Lung (tissue), 12 donors: Measurements from ENCODE around the gene THTPA. TPM values are rescaled to one million over a fixed set of nuclear protein-coding genes. Genes with fewer than 3 reads are reported as not detected.
A peak's percentile ranks its signal among the peaks of the same experiment; 100 is the strongest.

Experiments
- ATAC-seq: fragments of 200-7000 bp; cut with Tn5 transposase; one replicate; pipeline ENCODE4 v1.9.1; 2020; ENCODE audit warnings: moderate number of reproducible peaks; ENCODE audit not compliant: insufficient read depth, low FRiP score
- DNase-seq, 3 donors: peaks; one replicate each; pipeline ENCODE4 v3.0.0-alpha.2; 2013 to 2017
- H3K27ac ChIP-seq, 2 donors: one replicate each; pipeline ENCODE4 v1.5.1; 2013; ENCODE audit warnings: mild to moderate bottlenecking in 2 of 2, moderate library complexity in 2 of 2, control low read depth in 1 of 2, inconsistent platforms in 1 of 2, low read depth in 1 of 2, low read length in 1 of 2
- H3K27me3 ChIP-seq, 3 donors: one replicate each; pipeline ENCODE4 v1.5.1; 2013; ENCODE audit warnings: low read length in 2 of 3; ENCODE audit not compliant: control insufficient read depth in 3 of 3, insufficient read depth in 3 of 3
- H3K36me3 ChIP-seq, 4 donors: one replicate each; pipeline ENCODE4 v1.5.1; 2013; ENCODE audit warnings: low read length in 4 of 4, mild to moderate bottlenecking in 1 of 4, moderate library complexity in 1 of 4; ENCODE audit not compliant: control insufficient read depth in 4 of 4, insufficient read depth in 4 of 4
- H3K4me1 ChIP-seq, 5 donors: one replicate each; pipeline ENCODE4 v1.5.1; 2013; ENCODE audit warnings: low read length in 5 of 5, mild to moderate bottlenecking in 2 of 5, moderate library complexity in 1 of 5; ENCODE audit not compliant: control insufficient read depth in 5 of 5, insufficient read depth in 5 of 5
- H3K4me3 ChIP-seq: one replicate; pipeline ENCODE4 v1.5.1; 2013; ENCODE audit warnings: mild to moderate bottlenecking, control low read depth, moderate library complexity
- H3K9ac ChIP-seq, 2 donors: one replicate each; pipeline ENCODE4 v1.5.1; 2013; ENCODE audit warnings: low read length in 2 of 2, control low read depth in 1 of 2; ENCODE audit not compliant: insufficient read depth in 1 of 2
- H3K9me3 ChIP-seq, 4 donors: one replicate each; pipeline ENCODE4 v1.5.1; 2013; ENCODE audit warnings: low read length in 3 of 4, mild to moderate bottlenecking in 1 of 4, moderate library complexity in 1 of 4; ENCODE audit not compliant: control insufficient read depth in 4 of 4, insufficient read depth in 3 of 4
- WGBS, 2 donors: extraction: QIAGEN DNeasy Blood & Tissue Kit; methylation state at CpG; one replicate each; pipeline ENCODE4 v1.1.7; 2013; 5-methylcytosine and 5-hydroxymethylcytosine counted together
- polyA plus RNA-seq, 2 donors: library from polyadenylated mRNA; stranded (reverse); fragments of 200-250 nt; gene quantifications; one replicate each; pipeline ENCODE4 v1.2.1, GENCODE V29; 2013
- total RNA-seq, 2 donors: library from RNA; depleted of rRNA in 1 of 2; stranded (reverse); fragments of >200 nt in 1 of 2; gene quantifications; one replicate each; pipeline ENCODE4 v1.2.1, GENCODE V29; 2014 to 2021
- TF ChIP-seq, protein P1 (sequence below): IDR thresholded peaks from 2 replicates; pipeline ENCODE4 v1.5.1; 2012; ENCODE audit warnings: mild to moderate bottlenecking; ENCODE audit errors: control extremely low read depth, extremely low read depth
- donor health status: control.
- donor health status: control.
- donor health status: Bipolar disorder and iron deficiency.
- donor health status: healthy.
- donor health status: DM: yes; HTN: yes; CAD: no.

THTPA gene
- total and polyA plus RNA-seq, 4 donors, result 7.7 to 22.1 (median 14.1) TPM

DNA sequence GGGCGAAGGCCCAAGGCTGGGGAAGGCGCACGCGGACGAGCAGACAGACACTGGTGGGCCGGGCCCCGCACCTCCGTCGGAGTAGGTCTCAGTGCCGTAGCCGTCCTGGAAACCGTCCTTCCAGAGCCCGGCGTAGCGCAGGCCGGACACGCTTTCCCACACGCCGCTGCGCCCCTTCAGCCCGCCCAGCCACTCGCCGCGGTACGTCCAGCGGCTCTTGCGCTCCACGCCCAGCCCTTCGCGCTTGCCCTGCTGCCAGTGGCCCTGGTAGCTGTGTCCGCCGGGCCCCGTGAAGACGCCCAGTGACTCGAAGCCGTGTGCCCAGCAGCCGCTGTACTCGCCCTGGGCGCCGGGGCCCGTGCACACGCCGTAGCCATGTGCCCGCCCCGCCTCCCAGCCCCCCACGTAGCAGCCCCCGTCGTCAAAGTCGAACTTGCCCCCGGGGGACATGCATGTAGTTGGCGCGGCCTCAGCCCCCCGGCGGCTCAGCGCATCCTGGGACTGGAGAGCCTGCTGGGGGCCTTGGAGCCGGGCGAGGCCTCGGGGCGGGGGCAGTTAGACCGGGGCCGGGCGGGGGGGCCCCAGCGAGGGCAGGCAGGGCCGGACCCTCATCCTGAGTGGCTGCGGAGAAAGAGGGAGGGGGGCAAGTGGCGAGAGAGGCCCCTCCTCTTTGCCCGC lies 21.1 kb downstream of the THTPA start:
- ATAC-seq (no peak), DNase-seq (peak in 2 of 3 donors; percentile 40 to 47)
- peaks cover 0 to 68% (median 39%) of the 10 kb centered on the region in 3 donors for H3K27me3 ChIP-seq
- no peaks in the 10 kb centered on the region for H3K36me3 ChIP-seq
- H3K4me3 ChIP-seq, result peak overlapping the region; percentile 8
- no peak overlapping the region for H3K9ac ChIP-seq
- H3K9me3 ChIP-seq, result no peaks in the 10 kb centered on the region
- peaks cover 0 to 13% (median 0%) of the 10 kb centered on the region in 5 donors for H3K4me1 ChIP-seq
- 3 to 4% methylated on average over 53 to 67 of the region's 67 CpGs for WGBS, 2 donors
- no peak overlapping the region for H3K27ac ChIP-seq
- TF ChIP-seq, protein P1, sequence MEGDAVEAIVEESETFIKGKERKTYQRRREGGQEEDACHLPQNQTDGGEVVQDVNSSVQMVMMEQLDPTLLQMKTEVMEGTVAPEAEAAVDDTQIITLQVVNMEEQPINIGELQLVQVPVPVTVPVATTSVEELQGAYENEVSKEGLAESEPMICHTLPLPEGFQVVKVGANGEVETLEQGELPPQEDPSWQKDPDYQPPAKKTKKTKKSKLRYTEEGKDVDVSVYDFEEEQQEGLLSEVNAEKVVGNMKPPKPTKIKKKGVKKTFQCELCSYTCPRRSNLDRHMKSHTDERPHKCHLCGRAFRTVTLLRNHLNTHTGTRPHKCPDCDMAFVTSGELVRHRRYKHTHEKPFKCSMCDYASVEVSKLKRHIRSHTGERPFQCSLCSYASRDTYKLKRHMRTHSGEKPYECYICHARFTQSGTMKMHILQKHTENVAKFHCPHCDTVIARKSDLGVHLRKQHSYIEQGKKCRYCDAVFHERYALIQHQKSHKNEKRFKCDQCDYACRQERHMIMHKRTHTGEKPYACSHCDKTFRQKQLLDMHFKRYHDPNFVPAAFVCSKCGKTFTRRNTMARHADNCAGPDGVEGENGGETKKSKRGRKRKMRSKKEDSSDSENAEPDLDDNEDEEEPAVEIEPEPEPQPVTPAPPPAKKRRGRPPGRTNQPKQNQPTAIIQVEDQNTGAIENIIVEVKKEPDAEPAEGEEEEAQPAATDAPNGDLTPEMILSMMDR, result no peak

DNA sequence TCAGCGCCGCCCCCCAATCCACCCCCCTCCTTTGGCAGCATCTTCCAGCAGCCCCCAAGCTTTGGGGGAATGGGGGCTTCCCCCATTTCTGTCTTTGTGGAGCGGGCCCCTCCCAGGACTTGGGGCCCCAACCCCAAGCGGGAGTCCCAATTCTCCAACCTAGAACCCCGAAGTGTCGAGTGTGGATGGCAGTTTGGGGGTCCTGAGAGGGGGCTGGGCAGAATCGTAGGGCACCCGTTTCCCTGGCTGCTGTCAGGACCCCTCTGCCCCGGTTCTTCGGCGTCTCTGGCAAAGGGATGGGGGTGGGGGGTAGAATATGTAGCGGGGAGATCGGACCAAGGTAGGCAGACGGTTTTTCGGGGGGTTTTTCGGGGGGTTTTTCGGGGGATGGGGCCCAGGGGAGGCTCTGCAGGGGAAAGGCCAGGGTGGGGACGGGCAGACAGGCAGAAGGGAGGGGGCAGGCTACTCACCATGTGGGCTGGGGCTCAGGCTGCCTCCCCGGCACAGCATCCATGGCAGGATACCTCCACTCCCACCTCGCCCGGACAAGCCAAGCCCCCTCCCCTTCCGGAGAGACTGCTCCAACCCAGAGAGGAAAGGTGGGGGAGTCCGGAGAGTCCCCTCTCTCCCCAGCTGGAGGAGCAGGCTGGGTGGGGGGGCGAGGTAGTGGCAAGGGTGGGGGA lies 21.8 kb downstream of the THTPA start:
- 3 to 6% methylated on average over 21 to 23 of the region's 24 CpGs for WGBS, 2 donors
- Histone ChIP-seq H3K9ac (no peak overlapping the region), H3K27me3 (peaks cover under 1 to 62% (median 37%) of the 10 kb centered on the region in 3 donors), H3K9me3 (no peaks in the 10 kb centered on the region), H3K4me1 (peaks cover 0 to 13% (median 0%) of the 10 kb centered on the region in 5 donors), H3K36me3 (no peaks in the 10 kb centered on the region), H3K4me3 (no peak overlapping the region), H3K27ac (no peak overlapping the region)
- TF ChIP-seq, protein P1, result no peak
- ATAC-seq (no peak), DNase-seq (no peak)

DNA sequence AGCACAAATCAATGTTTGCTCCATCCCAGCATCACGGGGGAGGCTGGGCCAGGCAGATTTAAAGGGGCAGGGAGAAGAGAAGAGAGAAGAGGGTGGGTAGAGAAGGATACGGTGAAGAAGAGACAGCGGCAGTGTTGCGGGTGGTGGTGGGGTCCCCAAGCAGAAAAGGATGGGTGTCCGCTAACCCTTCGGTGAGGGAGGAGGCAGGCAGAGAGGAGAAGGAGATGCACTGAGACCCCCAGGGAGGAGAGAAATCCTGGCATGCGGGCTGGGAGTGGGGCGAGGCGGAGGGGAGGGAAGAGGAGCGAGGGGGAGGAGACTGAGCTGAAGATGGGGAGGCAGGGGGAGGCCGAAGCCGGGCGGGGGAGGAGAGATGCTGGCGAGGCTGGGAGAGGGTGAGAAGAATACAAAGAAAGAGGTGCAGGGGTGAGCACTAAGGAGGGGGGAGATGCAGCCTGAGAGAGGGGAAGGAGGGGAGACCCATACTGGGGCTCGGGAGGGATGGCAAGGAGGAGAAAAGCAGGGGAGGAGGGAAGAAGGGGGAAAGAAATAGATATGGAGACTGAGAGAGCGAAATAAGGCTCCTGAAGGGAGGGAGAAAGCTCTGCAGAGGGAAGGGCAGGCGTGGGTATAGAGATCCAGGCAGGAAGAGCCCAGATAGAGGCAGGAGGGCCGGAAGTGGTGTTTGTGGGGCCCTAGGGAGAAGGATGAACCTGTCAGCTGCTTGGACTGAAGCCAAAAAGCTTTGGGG lies 22.7 kb downstream of the THTPA start, which contains the start of gene JPH4:
TSS of gene JPH4 (minus strand) at position 231 of the 751 bp plus-strand sequence. CDS start 1,337 bp downstream, outside the sequence.
- no peak within 1 kb of the TSS for H3K27ac ChIP-seq
- H3K9ac ChIP-seq, result no peak within 1 kb of the TSS
- H3K36me3 ChIP-seq, result no peaks in the 10 kb centered on the region
- no peak for DNase-seq
- H3K4me3 ChIP-seq, result no peak within 1 kb of the TSS
- peaks cover 0 to 13% (median 0%) of the 10 kb centered on the region in 5 donors for H3K4me1 ChIP-seq
- H3K27me3 ChIP-seq, result peaks cover 5 to 55% (median 34%) of the 10 kb centered on the region in 3 donors
- H3K9me3 ChIP-seq, result no peaks in the 10 kb centered on the region
- TF ChIP-seq, protein P1, result no peak
- WGBS, 2 donors, result 21 to 26% methylated on average over 18 of the region's 18 CpGs
- no peak for ATAC-seq
